Measurements from ENCODE around the gene DLX3. TPM values are rescaled to one million over a fixed set of nuclear protein-coding genes. Genes with fewer than 3 reads are reported as not detected.
A peak's percentile ranks its signal among the peaks of the same experiment; 100 is the strongest.

DLX3 gene
- polyA plus RNA-seq, 4 donors: 0.90 to 1.6 (median 1.2) TPM

GRCh38 chr17:50026046-50026675 is 31.1 kb upstream of the DLX3 start:
- no peak for DNase-seq (ENCODE audit: low read depth in 4 of 4, low spot score in 3 of 4)

GRCh38 chr17:50024808-50025207 is 29.8 kb upstream of the DLX3 start:
- DNase-seq (ENCODE audit: low read depth in 4 of 4, low spot score in 3 of 4): no peak

- no peak for DNase-seq (ENCODE audit: low read depth in 4 of 4, low spot score in 3 of 4)
Measured at GRCh38 chr17:50023520-50023919, 28.5 kb upstream of the DLX3 start.

- DNase-seq (ENCODE audit: low read depth in 4 of 4, low spot score in 3 of 4): no peak
Measured at GRCh38 chr17:50022463-50023130, 27.6 kb upstream of the DLX3 start.

DNA sequence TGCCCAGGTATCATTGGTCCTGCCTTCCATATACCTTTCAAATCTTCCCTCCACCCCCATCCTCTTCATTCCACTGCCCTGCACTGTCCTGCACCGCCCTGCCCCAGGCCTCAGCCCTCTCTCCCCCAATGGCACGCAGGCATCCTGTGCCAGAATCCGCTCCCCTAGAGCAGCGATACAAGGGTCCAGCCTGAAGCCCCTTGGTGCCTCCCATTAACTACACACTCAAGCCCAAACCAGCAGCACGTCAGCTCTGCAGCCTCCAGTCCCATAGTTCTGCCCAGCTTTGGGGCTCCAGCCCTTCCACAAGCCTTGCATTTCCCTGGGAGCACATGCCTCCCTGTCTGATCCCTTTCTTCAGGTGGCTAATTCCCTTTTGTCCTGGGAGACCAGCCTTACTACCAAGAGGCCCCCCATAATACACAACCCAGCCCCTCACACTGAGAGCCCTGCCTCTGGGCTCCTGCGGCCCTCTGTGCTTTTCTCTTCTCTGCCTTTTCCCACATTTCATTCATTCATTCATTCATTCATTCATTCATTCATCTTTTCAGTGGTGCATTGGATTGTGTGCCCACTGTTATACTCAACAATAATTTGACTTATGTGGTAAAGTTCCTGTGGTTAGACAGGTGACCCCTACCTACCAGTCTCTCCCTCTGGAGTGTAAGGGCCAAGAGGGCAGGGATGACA is 26.8 kb upstream of the DLX3 start:
- no peak for DNase-seq (ENCODE audit: low read depth in 4 of 4, low spot score in 3 of 4)

DNA sequence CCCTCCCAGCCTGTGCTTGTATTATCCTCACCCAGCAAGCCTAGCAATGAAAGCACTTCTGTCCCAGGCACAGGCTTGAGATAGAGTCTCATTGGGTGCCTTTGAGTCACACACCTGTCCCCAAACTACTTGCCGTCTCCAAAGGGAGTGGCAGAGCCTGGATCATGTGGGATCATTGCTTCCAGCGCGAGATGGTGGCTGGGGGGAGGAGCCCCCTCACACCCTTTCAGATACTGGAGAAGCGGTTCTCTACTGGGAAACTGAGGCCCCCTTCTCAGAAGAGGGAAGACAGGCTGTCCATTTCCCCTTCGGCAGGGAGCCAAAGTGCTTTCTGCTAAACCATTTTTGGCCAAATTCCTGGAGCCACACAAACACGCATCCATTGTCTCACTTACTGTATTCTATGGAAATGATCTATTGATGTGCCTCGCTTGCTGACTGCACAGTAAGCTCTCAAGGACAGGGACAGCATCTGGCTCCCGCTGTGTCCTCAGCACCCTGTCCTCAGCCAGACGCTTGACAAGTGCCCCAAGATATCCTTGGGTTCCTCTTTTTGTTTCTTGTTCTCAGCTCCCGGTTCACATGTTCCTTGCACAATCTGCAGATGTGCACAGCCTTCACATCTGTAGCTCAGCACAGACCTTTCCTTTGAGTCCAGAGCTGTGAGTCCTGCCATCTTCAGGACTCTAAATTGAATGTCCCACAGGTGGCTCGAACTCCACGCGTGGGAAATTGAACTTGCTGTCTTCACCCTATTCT is 26.0 kb upstream of the DLX3 start:
- no peak for DNase-seq (ENCODE audit: low read depth in 4 of 4, low spot score in 3 of 4)

DNA sequence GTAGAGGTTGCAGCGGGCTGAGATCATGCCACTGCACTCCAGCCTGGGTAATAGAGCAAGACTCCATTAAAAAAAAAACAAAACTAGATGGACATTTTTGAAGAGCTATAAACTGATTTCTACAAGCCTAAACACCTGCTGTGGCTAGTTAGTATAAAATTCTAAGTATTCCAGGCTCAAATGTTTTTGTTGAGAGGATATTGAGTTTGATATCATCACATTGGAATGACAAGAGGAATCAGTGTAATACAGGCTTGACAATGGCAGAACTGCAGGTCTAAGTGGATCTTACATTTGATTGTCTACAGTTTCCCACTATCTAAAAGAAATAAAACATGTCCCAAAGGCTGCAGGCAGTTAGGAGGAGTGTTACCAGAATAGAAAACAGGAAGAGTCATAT is 23.9 kb upstream of the DLX3 start:
- DNase-seq (ENCODE audit: low read depth in 4 of 4, low spot score in 3 of 4): no peak

GRCh38 chr17:50015146-50015545 is 20.1 kb upstream of the DLX3 start:
- DNase-seq (ENCODE audit: low read depth in 4 of 4, low spot score in 3 of 4): no peak

- no peak for DNase-seq (ENCODE audit: low read depth in 4 of 4, low spot score in 3 of 4)
Measured at GRCh38 chr17:50014471-50015088, 19.6 kb upstream of the DLX3 start.

- DNase-seq (ENCODE audit: low read depth in 4 of 4, low spot score in 3 of 4): no peak
Measured at GRCh38 chr17:50013079-50013478, 18.1 kb upstream of the DLX3 start.

GRCh38 chr17:50009282-50009681 is 14.3 kb upstream of the DLX3 start:
- DNase-seq (ENCODE audit: low read depth in 4 of 4, low spot score in 3 of 4): no peak

GRCh38 chr17:50003911-50004310 is 8.9 kb upstream of the DLX3 start:
- DNase-seq (ENCODE audit: low read depth in 4 of 4, low spot score in 3 of 4): no peak

DNA sequence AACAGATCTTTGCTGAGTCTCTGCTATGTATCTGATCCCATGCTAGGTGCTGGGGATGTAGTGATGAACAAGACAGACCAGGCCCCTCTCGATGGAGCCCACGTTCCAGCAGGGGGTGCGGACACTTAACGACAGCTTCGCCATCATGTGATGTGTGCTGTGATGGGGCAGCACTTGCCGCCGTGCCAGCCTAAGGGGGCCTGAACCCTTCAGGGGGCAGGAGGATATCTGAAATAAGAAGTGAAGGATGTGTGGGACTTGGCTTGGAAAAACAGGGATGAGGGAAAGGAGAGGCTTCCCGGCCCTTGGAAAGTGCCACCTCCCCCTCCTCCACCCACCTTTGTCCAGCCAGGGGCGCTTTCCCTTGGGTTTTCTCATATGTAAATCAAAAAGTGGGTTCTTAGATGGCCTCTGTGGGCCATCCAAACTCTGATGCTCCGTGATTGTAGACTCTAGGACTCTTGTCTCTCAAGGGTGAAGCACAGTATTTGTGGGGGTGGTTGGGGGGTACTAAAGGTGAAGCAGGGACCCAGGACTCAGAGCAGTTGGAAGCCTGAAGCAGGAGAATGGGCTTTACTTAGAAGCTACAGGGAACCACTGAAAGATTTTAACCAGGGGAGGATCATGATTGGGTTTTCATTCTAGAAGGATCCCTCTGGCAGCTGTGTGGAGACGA is 4.0 kb upstream of the DLX3 start:
- no peak for DNase-seq (ENCODE audit: low read depth in 4 of 4, low spot score in 3 of 4)

GRCh38 chr17:49997773-49998703 is 3.0 kb upstream of the DLX3 start:
- DNase-seq (ENCODE audit: low read depth in 4 of 4, low spot score in 3 of 4): peak; percentile 81 to 88 (median 82)

DNA sequence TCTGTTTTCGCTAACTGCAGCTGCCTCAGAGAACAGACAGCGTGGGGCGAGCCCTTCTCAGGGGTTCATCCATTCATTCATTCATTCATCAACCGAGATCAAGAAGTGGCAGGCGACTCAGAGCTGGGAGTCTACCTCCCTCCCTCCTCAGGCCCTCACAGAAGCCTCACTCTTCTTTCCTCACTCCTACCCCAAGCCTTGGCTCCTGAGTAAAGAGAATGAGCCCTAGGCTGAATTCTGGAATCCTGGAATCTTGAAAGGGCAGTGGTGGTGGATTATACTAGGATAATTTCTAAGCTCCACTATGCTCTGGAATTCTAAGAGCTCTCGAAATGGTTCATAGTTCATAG is 2.3 kb upstream of the DLX3 start:
- DNase-seq (ENCODE audit: low read depth in 4 of 4, low spot score in 3 of 4): no peak

GRCh38 chr17:49996495-49997300 is 1.7 kb upstream of the DLX3 start:
- no peak for DNase-seq (ENCODE audit: low read depth in 4 of 4, low spot score in 3 of 4)

DNA sequence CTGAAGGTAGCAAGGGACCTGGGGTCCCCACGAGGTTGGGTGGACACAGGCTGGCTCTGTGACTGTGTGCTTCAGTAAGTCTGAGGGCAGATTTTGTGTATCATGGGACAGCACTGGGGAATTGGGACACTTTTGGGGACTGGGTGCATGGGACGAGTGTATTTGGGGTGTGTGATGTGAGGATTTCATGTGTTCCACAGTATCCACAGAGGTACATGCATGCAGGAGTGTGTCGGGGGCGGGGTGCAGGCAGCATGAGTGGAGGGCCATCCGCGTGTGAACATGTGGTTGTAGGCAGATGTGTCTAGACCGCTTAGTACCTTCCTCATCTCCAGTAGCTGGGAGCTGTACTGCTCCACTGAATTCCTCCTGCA is 1.1 kb upstream of the DLX3 start:
- no peak for DNase-seq (ENCODE audit: low read depth in 4 of 4, low spot score in 3 of 4)

All from right renal pelvis (tissue), 4 donors.